MG63 (cell line): ENCODE results near the gene WNT7A. TPM values are rescaled to one million over a fixed set of nuclear protein-coding genes. Genes with fewer than 3 reads are reported as not detected.

Source experiments
- DNase-seq: peaks from one replicate; pipeline ENCODE4 v3.0.0-alpha.2; 2020
- H3K27me3 ChIP-seq: fragments of 250-450 bp; sonication (Bioruptor Pico); 2 replicates; pipeline ENCODE4 v1.5.1; 2020; ENCODE audit warnings: mild to moderate bottlenecking, moderate library complexity
- H3K36me3 ChIP-seq: fragments of 250-450 bp; sonication (Bioruptor Pico); 2 replicates; pipeline ENCODE4 v1.5.1; 2020; ENCODE audit warnings: mild to moderate bottlenecking, moderate library complexity
- H3K4me3 ChIP-seq: fragments of 250-450 bp; sonication (Bioruptor Pico); 2 replicates; pipeline ENCODE4 v1.5.1; 2020; ENCODE audit warnings: mild to moderate bottlenecking, moderate library complexity
- H3K9me3 ChIP-seq: fragments of 250-450 bp; sonication (Bioruptor Pico); 2 replicates; pipeline ENCODE4 v1.5.1; 2020; ENCODE audit warnings: mild to moderate bottlenecking, moderate library complexity
- total RNA-seq: library from RNA; depleted of rRNA; stranded (reverse); fragments of >200 nt; shearing (Covaris generic); gene quantifications from 2 replicates; pipeline ENCODE4 v1.2.3, GENCODE V29; 2014; ENCODE audit warnings: low replicate concordance

WNT7A gene
- total RNA-seq, 1 experiment from 2014 or later: not detected

DNA sequence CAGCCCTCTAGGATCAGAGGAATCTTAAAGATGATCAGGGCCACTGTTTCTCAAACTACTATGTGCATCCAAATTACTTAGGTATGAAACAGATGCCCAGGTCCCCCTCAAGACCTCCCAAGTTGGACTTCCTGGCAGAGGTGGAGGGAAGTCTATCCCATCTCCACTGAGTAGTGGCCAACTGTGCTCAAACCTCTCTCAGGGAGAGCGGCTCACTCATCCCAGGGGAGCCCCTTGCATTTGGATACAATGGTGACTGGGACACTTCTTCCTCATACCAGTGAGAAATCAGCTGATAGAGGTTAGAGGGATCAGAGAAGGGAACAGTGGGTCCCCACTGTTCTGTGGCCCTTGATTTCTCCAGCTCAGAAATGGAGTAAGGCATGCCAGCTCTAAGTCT is 8.7 kb upstream of the WNT7A start:
- DNase-seq: no peak
- no peaks in the 10 kb centered on the region for H3K9me3 ChIP-seq
- no peak overlapping the region for H3K4me3 ChIP-seq
- H3K36me3 ChIP-seq: no peaks in the 10 kb centered on the region
- H3K27me3 ChIP-seq: no peaks in the 10 kb centered on the region

DNA sequence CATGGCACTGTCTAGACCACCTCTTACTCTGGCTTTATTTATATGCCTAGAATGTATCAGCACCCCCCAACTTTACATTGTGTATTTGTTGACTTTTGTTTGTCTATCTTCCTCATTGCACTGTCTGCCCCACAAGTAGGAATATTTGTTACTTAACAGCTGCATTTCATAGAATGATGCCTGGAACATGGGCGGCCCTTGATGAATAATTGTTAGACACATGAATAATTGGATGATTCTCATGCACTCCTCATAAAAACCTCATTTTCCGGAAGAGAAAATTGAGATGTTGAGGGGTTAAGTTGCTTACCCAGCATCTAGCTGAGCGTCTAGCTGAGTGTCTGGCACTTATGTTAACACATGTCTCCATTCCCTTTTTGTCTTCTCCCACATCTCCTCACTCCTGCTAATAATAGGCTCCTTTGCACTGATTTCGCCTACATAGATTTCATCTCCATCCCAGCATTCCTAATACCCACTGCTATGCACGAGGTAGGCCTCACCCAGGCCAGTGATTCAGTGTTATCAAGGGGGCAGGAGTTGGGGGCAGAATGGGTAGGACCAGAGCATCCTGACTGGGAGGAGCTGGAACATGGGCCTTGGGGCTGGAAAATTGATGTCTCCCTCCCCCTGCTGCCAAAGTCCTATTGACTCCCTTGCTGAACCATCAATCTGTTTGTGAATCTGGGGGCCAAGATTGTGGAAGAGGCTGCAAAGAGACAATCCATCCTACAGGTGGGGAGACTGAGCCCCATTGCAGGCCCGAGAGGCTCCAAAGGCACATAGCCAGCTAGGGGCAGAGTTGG is 7.8 kb upstream of the WNT7A start:
- Histone ChIP-seq H3K27me3 (no peaks in the 10 kb centered on the region), H3K4me3 (no peak overlapping the region), H3K9me3 (no peaks in the 10 kb centered on the region), H3K36me3 (no peaks in the 10 kb centered on the region)
- DNase-seq: no peak

DNA sequence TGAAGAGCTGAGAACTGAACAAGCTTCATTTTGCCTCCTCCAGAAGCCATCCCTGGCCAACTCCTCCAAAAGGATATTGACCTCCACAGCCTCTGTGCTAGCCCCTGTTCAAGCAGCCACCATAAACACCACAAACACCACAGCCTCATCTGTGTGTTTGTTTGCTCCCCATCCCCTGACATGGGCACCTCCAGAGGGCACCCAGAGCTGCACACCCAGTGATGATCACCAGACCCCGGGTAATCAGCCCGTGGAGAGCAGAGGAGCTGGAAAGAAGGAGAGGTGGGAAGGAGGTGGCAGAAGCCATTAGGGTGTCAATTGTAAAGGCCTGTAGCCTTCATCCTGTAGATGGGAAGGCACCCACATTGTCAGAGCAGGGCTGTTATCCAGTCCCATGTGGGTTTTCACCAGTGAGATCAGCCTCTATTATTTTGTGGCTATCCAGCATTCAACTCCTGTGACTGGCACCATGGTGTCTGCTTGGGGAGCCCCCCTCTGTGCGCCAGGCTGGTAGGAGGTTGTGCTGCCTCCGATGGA is 6.8 kb upstream of the WNT7A start:
- no peaks in the 10 kb centered on the region for H3K36me3 ChIP-seq
- no peaks in the 10 kb centered on the region for H3K27me3 ChIP-seq
- DNase-seq: no peak

DNA sequence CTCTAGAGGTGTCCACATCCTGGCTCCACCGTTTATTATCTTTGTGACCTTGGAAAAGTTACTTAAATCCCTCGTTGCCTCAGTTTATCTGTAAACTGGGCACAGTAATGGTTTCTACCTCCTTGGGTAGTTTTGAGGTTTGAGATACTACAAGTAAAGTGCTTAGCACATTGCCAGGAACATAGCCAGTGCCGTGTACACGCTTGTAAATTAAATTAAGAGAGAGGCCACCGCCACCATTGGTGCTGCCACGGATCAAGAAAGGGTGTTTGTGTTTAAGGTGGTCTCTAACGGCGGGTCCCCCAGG is 5.8 kb upstream of the WNT7A start:
- Histone ChIP-seq H3K9me3 (no peaks in the 10 kb centered on the region), H3K36me3 (no peaks in the 10 kb centered on the region), H3K27me3 (peaks cover 5% of the 10 kb centered on the region), H3K4me3 (no peak overlapping the region)
- no peak for DNase-seq

More for the DNA sequence above, 6.8 kb upstream of the WNT7A start:
- H3K4me3 ChIP-seq: no peak overlapping the region
- H3K9me3 ChIP-seq: no peaks in the 10 kb centered on the region

DNA sequence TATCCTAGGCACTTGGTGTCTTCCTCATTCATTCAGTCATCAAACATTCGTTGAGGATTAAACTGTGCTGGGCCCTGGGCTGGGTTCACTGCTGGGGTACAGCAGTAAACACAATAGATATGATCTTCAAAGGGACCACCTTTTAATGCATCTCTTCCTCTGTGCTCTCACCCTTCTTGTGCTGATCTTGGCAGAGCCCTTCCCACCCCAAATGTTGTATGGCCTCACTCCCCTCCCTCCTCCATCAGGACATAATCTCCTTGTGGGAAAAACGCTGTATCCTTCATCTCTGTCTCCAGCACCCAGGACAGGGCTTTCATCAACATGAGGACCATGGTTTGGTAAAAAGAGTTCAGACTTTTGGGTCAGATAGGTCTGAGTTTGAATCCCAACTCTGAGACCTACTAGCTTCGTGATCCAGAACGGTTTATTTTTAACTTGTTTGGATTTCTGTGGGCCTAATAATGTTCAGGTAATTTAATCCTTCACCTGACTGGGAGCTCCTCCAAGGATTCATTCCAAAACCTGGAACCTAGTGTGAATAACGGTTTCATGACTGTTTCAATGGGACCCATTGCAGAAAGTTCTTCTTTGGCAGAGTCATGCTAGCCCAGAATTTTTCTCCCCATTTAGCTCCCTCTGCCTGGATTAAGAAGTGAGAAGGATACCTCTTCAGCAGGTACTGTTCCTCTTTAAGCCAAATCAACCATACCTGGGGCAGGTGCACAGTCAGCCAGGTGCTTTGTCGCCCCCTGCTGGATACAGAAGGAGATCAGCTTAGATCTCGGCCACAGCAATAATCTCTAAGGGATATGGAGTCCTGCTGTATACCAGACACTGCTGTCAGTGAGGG is 5.2 kb upstream of the WNT7A start:
- H3K9me3 ChIP-seq: no peaks in the 10 kb centered on the region
- no peaks in the 10 kb centered on the region for H3K36me3 ChIP-seq
- no peak overlapping the region for H3K4me3 ChIP-seq
- H3K27me3 ChIP-seq: peaks cover 11% of the 10 kb centered on the region
- no peak for DNase-seq

DNA sequence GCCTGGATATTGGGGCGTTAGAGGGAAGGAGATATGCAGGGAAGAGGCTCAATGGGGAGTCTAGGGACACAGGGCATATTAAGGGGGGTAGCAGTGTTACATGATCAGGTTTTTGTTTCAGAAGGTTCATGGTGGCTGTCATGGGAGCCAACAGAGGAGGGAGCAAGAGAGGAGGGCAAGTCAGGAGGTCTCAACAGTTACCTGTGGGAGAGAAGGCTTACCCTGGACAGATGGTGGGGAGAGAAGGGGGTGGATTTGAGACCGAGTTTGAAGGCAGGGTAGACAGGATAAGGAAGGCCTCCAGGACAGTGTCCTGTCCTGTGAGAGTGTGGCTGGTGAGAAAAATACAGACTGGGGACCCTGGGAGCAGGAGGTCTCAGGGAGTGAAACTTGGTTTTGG is 3.8 kb upstream of the WNT7A start:
- peaks cover 21% of the 10 kb centered on the region for H3K27me3 ChIP-seq
- H3K9me3 ChIP-seq: no peaks in the 10 kb centered on the region
- H3K36me3 ChIP-seq: no peaks in the 10 kb centered on the region
- DNase-seq: no peak
- no peak overlapping the region for H3K4me3 ChIP-seq

DNA sequence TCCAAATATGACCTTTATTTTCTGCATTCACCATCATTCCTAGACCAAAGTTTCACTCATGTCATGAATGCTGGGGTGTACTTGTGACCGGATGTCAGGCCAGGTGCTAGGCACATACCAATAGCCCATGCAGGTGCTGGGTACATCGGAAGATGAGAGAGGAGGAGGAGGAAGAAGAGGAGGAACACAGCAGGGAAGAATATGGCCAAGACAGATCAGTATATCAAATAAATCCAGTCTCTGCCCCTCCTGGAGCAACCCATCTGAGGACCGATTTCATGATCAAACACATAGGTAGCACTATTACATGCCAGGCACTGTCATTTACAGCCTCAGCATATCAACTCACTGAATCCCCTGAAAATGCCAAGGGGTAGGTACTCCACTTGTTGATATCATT is 3.0 kb upstream of the WNT7A start:
- Histone ChIP-seq H3K27me3 (peaks cover 26% of the 10 kb centered on the region), H3K9me3 (no peaks in the 10 kb centered on the region), H3K36me3 (no peaks in the 10 kb centered on the region), H3K4me3 (no peak overlapping the region)
- DNase-seq: no peak

DNA sequence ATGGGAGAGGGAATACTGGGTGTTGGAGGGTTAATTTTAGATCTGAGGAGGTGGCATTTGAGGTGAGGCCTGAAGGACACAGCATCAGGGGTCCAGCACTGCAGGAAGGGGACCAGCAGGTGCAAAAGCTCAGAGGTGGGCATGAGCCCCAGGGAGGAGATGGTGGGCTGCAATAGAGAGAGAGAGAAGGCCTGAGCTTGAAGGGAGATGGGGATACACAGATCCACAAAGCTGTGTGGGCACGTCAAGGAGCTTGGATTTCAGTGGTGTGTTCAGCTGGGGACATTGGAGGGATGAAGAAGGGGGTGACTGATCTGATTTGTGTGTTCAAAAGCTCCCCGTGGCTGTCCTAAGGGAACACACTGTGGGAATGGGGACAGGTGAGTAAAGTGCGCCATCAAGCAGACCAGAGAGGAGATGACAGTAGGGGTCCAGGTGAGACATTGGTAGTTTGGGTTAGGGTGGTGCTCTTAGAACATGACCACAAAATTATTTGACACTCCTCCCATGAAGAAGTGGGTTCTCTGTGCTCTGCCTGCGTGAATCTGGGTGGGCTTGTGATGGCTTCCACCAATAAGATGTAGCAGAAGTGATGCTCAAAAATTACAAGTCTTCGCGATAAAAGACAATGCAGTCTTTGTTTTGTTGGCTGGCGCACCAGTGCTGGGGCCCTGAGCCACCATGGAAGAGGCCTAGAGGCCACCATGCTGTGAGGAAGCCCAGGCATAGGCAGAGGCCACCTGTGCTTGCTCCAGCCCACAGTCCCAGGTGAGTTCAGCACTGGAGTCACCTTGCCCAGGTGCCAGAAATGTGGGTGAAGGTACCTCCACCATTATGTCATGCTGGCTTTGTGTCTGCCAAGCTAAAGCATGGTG is 1.9 kb upstream of the WNT7A start:
- no peaks in the 10 kb centered on the region for H3K36me3 ChIP-seq
- H3K4me3 ChIP-seq: no peak overlapping the region
- peaks cover 29% of the 10 kb centered on the region for H3K27me3 ChIP-seq
- no peak for DNase-seq
- no peaks in the 10 kb centered on the region for H3K9me3 ChIP-seq

DNA sequence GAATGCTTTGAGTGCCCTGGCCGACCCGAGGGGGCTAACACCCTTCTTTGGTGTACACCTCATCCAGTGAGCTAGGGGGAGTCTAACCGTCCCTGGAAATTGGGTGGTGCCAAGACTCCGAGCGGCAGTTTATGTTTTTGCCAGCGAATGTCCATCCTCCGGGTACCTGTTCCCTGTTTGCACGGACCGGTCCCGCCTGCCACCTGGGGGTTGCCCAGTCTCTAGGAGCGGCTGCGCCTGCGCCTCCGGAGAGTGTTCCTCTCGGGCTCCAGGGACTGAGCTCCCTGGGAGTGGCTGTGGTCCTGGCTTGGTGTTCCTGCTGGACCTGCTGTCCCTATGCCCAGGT is 913 bp upstream of the WNT7A start:
- Histone ChIP-seq H3K4me3 (no peak overlapping the region), H3K36me3 (no peaks in the 10 kb centered on the region), H3K9me3 (no peaks in the 10 kb centered on the region), H3K27me3 (peaks cover 29% of the 10 kb centered on the region)
- no peak for DNase-seq

DNA sequence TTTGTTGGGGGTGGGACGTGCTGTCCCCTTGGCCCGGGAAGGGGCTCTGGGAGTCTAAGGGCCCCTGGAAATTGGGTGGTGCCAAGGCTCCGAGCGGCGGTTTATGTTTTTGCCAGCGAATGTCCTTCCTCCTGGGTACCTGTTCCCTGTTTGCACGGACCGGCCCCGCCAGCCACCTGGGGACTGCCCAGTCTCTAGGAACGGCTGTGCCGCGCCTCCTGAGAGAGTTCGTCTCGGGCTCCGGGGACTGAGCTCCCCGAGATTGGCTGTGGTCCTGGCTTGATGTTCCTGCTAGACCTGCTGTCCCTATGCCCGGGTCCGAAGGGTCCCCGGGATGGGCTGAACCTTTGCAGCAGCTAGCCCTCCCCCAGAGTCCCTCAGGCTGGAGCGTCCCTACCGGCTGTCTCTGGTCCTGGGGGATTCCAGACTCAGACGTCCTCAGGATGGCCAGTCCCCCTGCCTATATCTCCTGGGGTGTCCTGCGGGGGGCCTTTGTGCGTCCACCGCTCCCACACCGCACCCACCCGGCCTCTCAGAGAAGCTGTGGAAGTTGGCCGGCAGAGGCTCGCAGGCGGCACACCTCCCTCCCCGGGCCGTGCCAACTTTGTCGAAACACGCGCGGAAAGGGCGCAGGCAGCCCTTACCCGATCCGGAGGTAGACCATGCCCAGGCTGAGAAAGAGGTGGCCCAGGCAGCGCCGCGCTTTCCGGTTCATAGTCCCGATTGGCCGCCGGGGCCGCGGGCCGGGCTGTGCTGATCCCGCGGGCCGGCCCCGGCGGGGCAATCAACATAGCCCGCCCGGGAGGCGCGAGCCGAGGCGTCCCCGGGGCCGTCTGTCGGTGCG is 547 bp downstream of the WNT7A start:
- no peaks in the 10 kb centered on the region for H3K9me3 ChIP-seq
- no peaks in the 10 kb centered on the region for H3K36me3 ChIP-seq
- H3K4me3 ChIP-seq: no peak overlapping the region
- DNase-seq: no peak
- peaks cover 29% of the 10 kb centered on the region for H3K27me3 ChIP-seq

DNA sequence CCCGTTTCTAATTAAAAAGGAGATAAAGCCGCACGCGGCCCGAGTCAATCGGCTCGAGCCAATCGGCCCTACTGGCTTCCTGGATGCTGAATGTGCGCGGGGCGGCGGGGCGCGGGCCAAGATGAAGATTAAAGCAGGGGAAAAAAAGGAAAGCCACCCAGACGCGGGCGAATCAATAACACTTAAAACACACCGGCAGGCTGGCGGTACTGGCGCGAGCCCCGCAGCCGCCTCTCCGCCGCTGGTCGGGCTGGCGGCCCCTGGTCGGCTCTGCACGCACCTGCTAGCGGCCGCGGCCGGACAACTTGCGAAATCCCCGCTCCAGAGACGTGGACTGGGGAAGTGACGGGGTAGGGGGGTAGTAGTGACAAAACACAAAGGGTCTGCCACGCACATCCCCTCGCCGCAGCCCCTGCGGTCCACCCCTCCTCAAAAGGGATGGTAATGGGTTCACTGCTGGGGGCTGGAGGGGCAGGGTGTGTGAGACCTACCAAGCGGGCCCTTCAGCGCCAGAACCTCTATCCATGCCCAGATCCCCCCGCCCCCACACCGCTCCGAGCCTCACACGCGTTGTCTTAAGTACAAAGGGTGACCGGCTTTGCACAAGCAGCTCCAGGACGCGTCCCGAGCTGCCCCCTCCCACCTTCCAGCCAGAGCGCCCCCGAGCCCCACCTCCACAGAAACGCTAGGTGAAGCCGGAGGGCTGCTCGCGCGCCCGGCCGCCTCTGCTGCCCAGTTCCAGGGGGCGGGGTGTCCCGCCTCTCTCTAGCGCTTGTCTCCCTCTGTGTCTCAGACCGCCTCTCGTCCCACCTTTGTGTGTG is 1.4 kb downstream of the WNT7A start:
- DNase-seq: no peak
- Histone ChIP-seq H3K27me3 (peaks cover 29% of the 10 kb centered on the region), H3K9me3 (no peaks in the 10 kb centered on the region), H3K36me3 (no peaks in the 10 kb centered on the region), H3K4me3 (no peak overlapping the region)

DNA sequence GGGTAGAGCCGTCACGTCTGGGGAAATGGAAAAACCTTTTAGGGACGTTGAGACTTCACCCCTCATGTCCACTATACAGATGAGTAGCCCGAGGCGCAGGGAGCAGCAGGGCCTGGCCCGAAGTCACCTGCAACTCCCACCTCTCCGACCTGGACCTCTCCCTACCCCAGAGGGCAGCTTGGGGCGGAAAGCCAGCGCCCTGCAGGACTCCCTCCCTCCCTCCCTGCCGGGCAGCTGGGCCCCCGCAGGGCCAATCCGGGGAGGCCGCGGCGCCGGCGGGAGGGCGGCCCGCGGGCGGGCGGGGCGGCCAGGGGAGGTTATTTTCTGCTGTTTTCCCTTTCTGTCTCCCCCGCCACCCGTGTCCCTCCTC is 2.0 kb downstream of the WNT7A start:
- Histone ChIP-seq H3K27me3 (peaks cover 29% of the 10 kb centered on the region), H3K9me3 (no peaks in the 10 kb centered on the region), H3K4me3 (no peak overlapping the region), H3K36me3 (no peaks in the 10 kb centered on the region)
- DNase-seq: no peak

DNA sequence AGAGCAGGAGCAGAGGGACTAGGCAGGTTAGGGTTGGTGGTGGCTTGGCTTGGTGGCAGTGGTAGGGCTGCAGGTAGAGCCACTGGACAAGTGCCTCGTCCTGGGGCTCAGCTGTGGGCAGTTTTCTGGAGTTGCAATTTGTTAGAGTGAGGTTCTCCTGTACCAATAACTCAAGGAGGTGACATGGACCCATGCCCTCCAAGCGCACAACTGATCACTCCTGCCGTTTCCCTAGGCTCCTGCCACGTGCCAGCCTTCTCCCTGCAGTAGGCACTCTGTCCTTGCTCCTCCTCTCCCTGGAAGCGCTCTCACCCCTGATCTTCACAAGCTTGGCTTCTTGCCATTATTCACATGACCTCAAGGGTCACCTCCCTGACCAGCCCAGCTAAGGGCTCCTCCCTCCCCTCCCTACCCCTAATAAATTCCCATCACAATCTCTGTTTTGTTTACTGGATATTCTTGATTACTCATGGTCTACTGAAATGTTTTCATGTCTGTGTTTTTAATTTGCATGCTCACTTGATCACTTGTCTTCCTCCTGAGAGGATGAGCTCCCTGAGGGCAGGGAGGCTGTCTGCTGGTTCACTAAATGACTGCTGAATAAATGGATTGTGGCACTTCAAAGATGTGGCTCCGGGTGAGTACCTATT is 3.3 kb downstream of the WNT7A start:
- Histone ChIP-seq H3K9me3 (no peaks in the 10 kb centered on the region), H3K4me3 (no peak overlapping the region), H3K27me3 (peaks cover 29% of the 10 kb centered on the region), H3K36me3 (no peaks in the 10 kb centered on the region)
- DNase-seq: no peak

DNA sequence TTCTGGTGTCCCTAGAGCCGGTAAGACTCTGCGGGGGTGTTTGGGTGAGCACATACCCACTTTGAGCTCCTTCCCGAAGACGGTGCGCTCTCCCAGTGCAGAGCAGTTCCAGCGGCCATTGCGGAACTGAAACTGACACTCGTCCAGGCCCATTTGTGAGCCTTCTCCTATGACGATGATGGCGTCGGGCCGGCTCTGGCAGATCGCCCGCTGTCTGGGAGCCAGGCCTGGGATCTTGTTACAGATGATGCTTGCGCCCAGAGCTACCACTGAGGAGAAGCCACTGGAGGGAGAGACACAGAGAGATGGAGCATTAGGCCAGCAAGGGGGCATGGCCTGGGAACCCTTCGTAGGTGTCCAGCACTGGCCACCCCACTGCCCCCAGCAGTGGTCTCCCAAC is 5.0 kb downstream of the WNT7A start:
- DNase-seq: no peak
- no peaks in the 10 kb centered on the region for H3K9me3 ChIP-seq
- no peak overlapping the region for H3K4me3 ChIP-seq
- H3K27me3 ChIP-seq: peaks cover 18% of the 10 kb centered on the region
- no peaks in the 10 kb centered on the region for H3K36me3 ChIP-seq

DNA sequence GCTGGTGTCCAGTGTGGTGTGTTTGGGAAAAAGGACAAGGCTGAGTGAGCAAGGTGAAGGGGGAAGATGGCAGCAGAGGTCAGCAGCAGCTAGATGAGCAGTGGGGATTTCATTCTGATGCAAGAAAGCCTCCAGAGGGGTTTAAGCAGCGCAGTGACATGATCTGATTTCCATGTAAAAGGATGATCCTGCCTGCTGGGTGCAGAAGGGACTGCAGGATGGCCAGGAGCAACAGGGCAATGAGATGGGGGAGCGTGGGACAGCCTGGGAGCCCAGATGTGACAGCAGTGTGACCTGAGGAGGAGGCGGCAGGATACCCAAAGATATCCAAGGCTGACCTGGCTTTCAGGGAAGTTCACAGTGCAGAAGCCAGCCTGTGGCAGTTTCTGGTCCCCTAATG is 6.1 kb downstream of the WNT7A start:
- no peaks in the 10 kb centered on the region for H3K9me3 ChIP-seq
- H3K36me3 ChIP-seq: no peaks in the 10 kb centered on the region
- no peak for DNase-seq
- H3K4me3 ChIP-seq: no peak overlapping the region
- H3K27me3 ChIP-seq: peaks cover 9% of the 10 kb centered on the region
